Measurements from ENCODE around the gene ROPN1L.

The ROPN1L gene

DNA sequence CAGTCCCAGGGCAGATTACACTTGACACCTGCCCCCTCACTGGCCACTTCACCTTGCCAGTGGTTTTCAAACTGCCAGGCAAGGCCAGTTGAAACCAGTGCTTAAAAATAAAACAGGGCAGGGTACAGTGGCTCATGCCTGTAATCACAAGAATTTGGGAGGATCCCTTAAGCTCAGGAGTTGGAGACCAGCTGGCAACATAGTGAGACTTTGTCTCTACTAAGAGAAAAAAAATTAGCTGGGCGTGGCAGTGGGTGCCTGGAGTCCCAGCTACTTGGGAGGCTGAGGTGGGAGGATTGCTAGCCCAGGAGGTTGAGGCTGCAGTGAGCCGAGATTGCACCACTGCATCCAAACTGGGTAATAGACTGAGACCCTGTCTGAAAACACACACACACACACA lies 58.1 kb downstream of the ROPN1L start:
- DNase-seq, result no peak
- no peaks in the 10 kb centered on the region for H3K4me1 ChIP-seq (ENCODE audit: control insufficient read depth, insufficient read depth, low read length, poor library complexity, severe bottlenecking)
- H3K27me3 ChIP-seq (replicated peaks; ENCODE audit: control insufficient read depth, insufficient read depth, low read length, poor library complexity, severe bottlenecking), result no peaks in the 10 kb centered on the region
- no peak overlapping the region for H3K4me3 ChIP-seq (ENCODE audit: insufficient read depth, low read depth, low read length, poor library complexity, severe bottlenecking)
- no peaks in the 10 kb centered on the region for H3K36me3 ChIP-seq (ENCODE audit: control insufficient read depth, insufficient read depth, low read length)
- no peak overlapping the region for H3K27ac ChIP-seq (ENCODE audit: insufficient read depth, low read length, poor library complexity, severe bottlenecking)
- no peaks in the 10 kb centered on the region for H3K9me3 ChIP-seq (ENCODE audit: control insufficient read depth, low read length)

DNA sequence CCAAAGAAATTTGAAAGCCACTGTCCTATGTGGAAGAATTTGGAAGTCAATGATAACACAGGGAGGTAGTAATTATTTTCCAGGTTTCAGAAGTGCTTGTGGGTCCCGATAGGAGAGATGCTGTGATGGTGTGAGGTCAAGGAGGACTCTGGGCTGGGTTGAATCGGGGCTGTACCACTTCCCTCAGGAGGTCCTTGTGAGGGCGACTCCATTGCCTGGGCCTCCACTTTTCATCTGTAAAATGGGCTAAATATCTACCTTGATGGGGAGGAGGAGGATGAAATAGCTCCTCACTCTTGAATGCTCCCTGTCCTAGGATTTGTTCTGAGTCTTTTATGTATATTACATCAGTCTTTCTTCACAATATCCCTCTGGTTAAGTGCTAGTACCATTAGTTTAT lies 59.0 kb downstream of the ROPN1L start:
- Histone ChIP-seq H3K27me3 (replicated peaks; ENCODE audit: control insufficient read depth, insufficient read depth, low read length, poor library complexity, severe bottlenecking) (no peaks in the 10 kb centered on the region), H3K27ac (ENCODE audit: insufficient read depth, low read length, poor library complexity, severe bottlenecking) (no peak overlapping the region), H3K4me1 (ENCODE audit: control insufficient read depth, insufficient read depth, low read length, poor library complexity, severe bottlenecking) (no peaks in the 10 kb centered on the region), H3K9me3 (ENCODE audit: control insufficient read depth, low read length) (no peaks in the 10 kb centered on the region), H3K36me3 (ENCODE audit: control insufficient read depth, insufficient read depth, low read length) (no peaks in the 10 kb centered on the region), H3K4me3 (ENCODE audit: insufficient read depth, low read depth, low read length, poor library complexity, severe bottlenecking) (no peak overlapping the region)
- no peak for DNase-seq

DNA sequence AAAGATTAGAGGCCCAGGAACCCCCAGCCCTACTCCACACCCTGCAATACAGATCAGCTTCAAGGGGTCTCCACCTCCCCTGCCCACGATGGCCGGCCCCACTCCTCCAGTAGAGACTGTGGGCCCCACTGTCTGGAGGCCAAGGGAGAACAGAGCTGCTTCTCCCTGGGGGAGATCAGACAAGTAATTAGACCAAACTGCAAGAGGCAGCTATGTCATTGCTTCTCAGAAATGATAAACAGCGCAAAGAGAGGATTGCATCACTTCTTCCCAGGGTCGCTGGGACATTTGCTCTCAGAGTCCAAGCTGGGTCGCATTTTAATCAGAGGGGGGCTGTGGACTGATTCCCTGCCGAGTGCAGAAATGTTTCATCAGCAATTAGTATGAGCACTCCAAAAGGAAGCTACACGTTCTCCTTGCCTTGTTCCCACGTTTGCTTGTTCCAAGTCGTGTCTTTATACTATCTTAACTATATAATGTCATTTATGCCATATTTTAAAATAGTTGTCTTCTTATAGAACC lies 59.9 kb downstream of the ROPN1L start:
- no peak overlapping the region for H3K27ac ChIP-seq (ENCODE audit: insufficient read depth, low read length, poor library complexity, severe bottlenecking)
- H3K9me3 ChIP-seq (ENCODE audit: control insufficient read depth, low read length), result no peaks in the 10 kb centered on the region
- no peaks in the 10 kb centered on the region for H3K4me1 ChIP-seq (ENCODE audit: control insufficient read depth, insufficient read depth, low read length, poor library complexity, severe bottlenecking)
- DNase-seq, result no peak
- no peak overlapping the region for H3K4me3 ChIP-seq (ENCODE audit: insufficient read depth, low read depth, low read length, poor library complexity, severe bottlenecking)
- H3K36me3 ChIP-seq (ENCODE audit: control insufficient read depth, insufficient read depth, low read length), result no peaks in the 10 kb centered on the region
- H3K27me3 ChIP-seq (replicated peaks; ENCODE audit: control insufficient read depth, insufficient read depth, low read length, poor library complexity, severe bottlenecking), result no peaks in the 10 kb centered on the region

DNA sequence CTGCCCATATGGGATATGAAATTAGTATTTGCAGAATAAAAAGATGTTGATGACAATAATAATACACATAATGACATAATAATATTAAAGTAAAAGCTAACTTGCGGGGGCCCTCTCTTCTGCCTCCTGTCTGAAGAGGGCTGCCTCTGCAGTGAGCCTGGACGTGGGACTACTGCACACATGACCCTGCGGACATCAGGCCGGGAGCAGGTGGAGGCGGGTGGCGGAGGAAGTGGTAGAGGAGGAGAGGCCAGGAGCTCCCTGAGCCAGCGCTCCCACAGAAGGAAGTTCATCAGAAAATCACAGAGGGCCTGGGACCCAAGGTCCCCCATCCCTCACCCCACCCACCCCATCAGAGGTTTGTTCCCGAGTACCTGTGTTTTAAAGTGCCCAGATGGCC lies 60.5 kb downstream of the ROPN1L start:
- Histone ChIP-seq H3K4me3 (ENCODE audit: insufficient read depth, low read depth, low read length, poor library complexity, severe bottlenecking) (no peak overlapping the region), H3K27ac (ENCODE audit: insufficient read depth, low read length, poor library complexity, severe bottlenecking) (no peak overlapping the region), H3K4me1 (ENCODE audit: control insufficient read depth, insufficient read depth, low read length, poor library complexity, severe bottlenecking) (no peaks in the 10 kb centered on the region), H3K9me3 (ENCODE audit: control insufficient read depth, low read length) (no peaks in the 10 kb centered on the region), H3K27me3 (replicated peaks; ENCODE audit: control insufficient read depth, insufficient read depth, low read length, poor library complexity, severe bottlenecking) (no peaks in the 10 kb centered on the region), H3K36me3 (ENCODE audit: control insufficient read depth, insufficient read depth, low read length) (no peaks in the 10 kb centered on the region)
- no peak for DNase-seq

GRCh38 chr5:10502578-10502977 lies 60.9 kb downstream of the ROPN1L start:
- Histone ChIP-seq H3K27ac (ENCODE audit: insufficient read depth, low read length, poor library complexity, severe bottlenecking) (no peak overlapping the region), H3K9me3 (ENCODE audit: control insufficient read depth, low read length) (no peaks in the 10 kb centered on the region), H3K36me3 (ENCODE audit: control insufficient read depth, insufficient read depth, low read length) (no peaks in the 10 kb centered on the region), H3K4me1 (ENCODE audit: control insufficient read depth, insufficient read depth, low read length, poor library complexity, severe bottlenecking) (no peaks in the 10 kb centered on the region), H3K4me3 (ENCODE audit: insufficient read depth, low read depth, low read length, poor library complexity, severe bottlenecking) (no peak overlapping the region), H3K27me3 (replicated peaks; ENCODE audit: control insufficient read depth, insufficient read depth, low read length, poor library complexity, severe bottlenecking) (no peaks in the 10 kb centered on the region)
- DNase-seq, result no peak

DNA sequence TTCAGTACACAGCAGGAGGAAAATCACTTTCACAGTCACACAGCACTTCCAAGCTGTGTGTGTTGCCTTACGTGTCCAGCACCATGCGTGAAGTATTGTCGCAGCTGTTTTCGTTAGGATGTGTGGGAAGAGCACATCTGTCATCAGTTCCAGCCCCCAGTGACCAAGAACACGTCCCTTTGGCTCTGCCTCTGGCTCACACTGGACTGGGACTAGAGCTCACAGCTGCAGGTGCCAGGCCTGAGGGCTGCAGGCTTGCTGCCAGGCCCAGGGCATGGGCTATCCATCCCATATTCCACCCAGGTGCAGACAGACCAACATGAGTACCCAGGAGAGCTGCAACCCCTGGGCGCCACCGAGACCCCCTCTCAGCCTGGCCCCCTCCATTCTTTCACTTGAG lies 61.6 kb downstream of the ROPN1L start:
- H3K4me3 ChIP-seq (ENCODE audit: insufficient read depth, low read depth, low read length, poor library complexity, severe bottlenecking), result no peak overlapping the region
- H3K4me1 ChIP-seq (ENCODE audit: control insufficient read depth, insufficient read depth, low read length, poor library complexity, severe bottlenecking), result no peaks in the 10 kb centered on the region
- no peaks in the 10 kb centered on the region for H3K9me3 ChIP-seq (ENCODE audit: control insufficient read depth, low read length)
- H3K36me3 ChIP-seq (ENCODE audit: control insufficient read depth, insufficient read depth, low read length), result no peaks in the 10 kb centered on the region
- no peak overlapping the region for H3K27ac ChIP-seq (ENCODE audit: insufficient read depth, low read length, poor library complexity, severe bottlenecking)
- H3K27me3 ChIP-seq (replicated peaks; ENCODE audit: control insufficient read depth, insufficient read depth, low read length, poor library complexity, severe bottlenecking), result no peaks in the 10 kb centered on the region
- no peak for DNase-seq

DNA sequence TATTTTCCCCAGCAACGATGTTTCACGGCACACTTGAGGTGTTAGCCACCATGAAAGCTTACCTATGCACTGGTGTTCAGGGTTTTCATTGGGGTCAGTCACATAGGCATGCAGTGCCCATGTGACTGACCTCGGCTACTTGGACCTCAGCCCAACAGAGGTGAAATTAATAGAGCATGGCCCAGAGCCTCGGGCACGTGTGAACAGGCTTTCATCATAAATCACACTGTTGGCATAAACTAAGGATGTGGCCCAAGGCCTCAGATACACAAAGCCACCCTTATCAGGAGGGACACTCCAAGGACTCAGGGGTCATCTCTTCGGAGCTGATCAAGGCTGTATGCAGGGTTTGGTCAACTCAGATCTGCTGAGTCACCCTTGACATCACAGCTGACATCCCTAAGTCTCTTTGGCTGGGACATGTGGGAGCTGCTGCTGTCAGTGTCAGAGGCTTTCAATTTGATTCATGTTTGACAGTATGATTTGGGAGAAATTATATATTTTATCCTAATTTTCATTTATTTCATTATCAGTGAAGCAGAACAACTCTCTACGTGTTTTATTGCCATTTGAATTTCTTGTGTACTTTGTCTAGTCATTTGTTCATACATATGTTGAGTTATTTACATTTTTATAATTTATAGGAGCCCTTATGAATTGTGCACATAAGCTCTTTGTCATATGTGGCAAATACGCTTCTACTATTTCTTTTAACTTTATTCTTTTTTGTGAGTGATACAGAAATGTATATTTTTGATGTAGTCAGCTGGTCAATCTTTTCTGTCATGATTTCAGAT lies 62.5 kb downstream of the ROPN1L start:
- Histone ChIP-seq H3K27ac (ENCODE audit: insufficient read depth, low read length, poor library complexity, severe bottlenecking) (no peak overlapping the region), H3K4me1 (ENCODE audit: control insufficient read depth, insufficient read depth, low read length, poor library complexity, severe bottlenecking) (no peaks in the 10 kb centered on the region), H3K27me3 (replicated peaks; ENCODE audit: control insufficient read depth, insufficient read depth, low read length, poor library complexity, severe bottlenecking) (no peaks in the 10 kb centered on the region), H3K9me3 (ENCODE audit: control insufficient read depth, low read length) (no peaks in the 10 kb centered on the region), H3K36me3 (ENCODE audit: control insufficient read depth, insufficient read depth, low read length) (no peaks in the 10 kb centered on the region), H3K4me3 (ENCODE audit: insufficient read depth, low read depth, low read length, poor library complexity, severe bottlenecking) (no peak overlapping the region)
- DNase-seq, result no peak

DNA sequence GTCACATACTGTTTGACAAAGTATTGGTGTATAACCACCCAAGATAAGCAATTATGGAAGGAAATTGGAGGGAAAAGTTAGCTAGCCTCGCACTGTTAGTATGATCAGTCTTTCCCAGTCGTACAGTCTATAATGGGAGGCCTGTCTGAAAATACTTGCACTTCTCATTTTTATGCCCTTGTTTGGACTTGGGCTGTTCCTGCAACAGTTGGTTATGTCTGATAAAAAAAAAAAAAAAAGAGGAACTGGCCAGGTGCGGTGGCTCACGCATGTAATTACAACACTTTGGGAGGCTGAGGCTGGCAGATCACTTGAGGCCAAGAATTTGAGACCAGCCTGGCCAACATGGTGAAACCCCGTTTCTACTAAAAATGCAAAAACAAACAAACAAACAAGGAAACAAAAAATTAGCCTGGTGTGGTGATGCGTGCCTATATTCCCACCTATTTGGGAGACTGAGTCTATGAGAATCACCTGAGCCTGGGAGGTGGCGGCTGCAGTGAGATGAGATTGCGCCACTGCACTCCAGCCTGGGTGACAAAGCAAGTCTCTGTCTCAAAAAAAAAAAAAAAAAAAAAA lies 63.9 kb downstream of the ROPN1L start:
- no peaks in the 10 kb centered on the region for H3K9me3 ChIP-seq (ENCODE audit: control insufficient read depth, low read length)
- H3K27ac ChIP-seq (ENCODE audit: insufficient read depth, low read length, poor library complexity, severe bottlenecking), result no peak overlapping the region
- H3K4me1 ChIP-seq (ENCODE audit: control insufficient read depth, insufficient read depth, low read length, poor library complexity, severe bottlenecking), result no peaks in the 10 kb centered on the region
- no peak for DNase-seq
- H3K4me3 ChIP-seq (ENCODE audit: insufficient read depth, low read depth, low read length, poor library complexity, severe bottlenecking), result no peak overlapping the region
- H3K36me3 ChIP-seq (ENCODE audit: control insufficient read depth, insufficient read depth, low read length), result no peaks in the 10 kb centered on the region
- H3K27me3 ChIP-seq (replicated peaks; ENCODE audit: control insufficient read depth, insufficient read depth, low read length, poor library complexity, severe bottlenecking), result no peaks in the 10 kb centered on the region

DNA sequence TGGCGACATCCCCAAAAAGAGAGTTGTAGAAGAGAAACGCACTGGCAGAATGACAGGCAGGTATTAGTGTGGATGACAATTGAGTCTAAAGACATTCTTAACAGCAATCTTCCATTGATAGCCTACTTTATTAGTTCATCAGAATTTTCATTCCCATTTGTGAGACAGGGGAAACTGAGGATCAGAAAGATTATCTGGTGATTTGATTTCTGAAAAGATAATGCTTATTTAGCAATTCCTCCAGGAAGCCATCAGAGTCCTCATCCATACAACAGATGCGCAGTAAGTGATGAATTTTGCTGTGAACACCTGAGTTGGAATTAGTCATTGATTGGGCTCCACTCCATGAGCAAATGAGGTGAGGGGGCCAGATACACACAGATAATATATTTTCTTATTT lies 64.9 kb downstream of the ROPN1L start:
- no peak for DNase-seq
- no peaks in the 10 kb centered on the region for H3K4me1 ChIP-seq (ENCODE audit: control insufficient read depth, insufficient read depth, low read length, poor library complexity, severe bottlenecking)
- H3K4me3 ChIP-seq (ENCODE audit: insufficient read depth, low read depth, low read length, poor library complexity, severe bottlenecking), result no peak overlapping the region
- H3K9me3 ChIP-seq (ENCODE audit: control insufficient read depth, low read length), result no peaks in the 10 kb centered on the region
- H3K27me3 ChIP-seq (replicated peaks; ENCODE audit: control insufficient read depth, insufficient read depth, low read length, poor library complexity, severe bottlenecking), result no peaks in the 10 kb centered on the region
- no peak overlapping the region for H3K27ac ChIP-seq (ENCODE audit: insufficient read depth, low read length, poor library complexity, severe bottlenecking)
- H3K36me3 ChIP-seq (ENCODE audit: control insufficient read depth, insufficient read depth, low read length), result no peaks in the 10 kb centered on the region

GRCh38 chr5:10507575-10508096 lies 66.0 kb downstream of the ROPN1L start:
- no peaks in the 10 kb centered on the region for H3K27me3 ChIP-seq (replicated peaks; ENCODE audit: control insufficient read depth, insufficient read depth, low read length, poor library complexity, severe bottlenecking)
- H3K4me3 ChIP-seq (ENCODE audit: insufficient read depth, low read depth, low read length, poor library complexity, severe bottlenecking), result no peak overlapping the region
- no peaks in the 10 kb centered on the region for H3K9me3 ChIP-seq (ENCODE audit: control insufficient read depth, low read length)
- no peak overlapping the region for H3K27ac ChIP-seq (ENCODE audit: insufficient read depth, low read length, poor library complexity, severe bottlenecking)
- H3K4me1 ChIP-seq (ENCODE audit: control insufficient read depth, insufficient read depth, low read length, poor library complexity, severe bottlenecking), result no peaks in the 10 kb centered on the region
- H3K36me3 ChIP-seq (ENCODE audit: control insufficient read depth, insufficient read depth, low read length), result no peaks in the 10 kb centered on the region
- no peak for DNase-seq
